ENCODE measurements around the gene FXYD6.

FXYD6 gene

DNA sequence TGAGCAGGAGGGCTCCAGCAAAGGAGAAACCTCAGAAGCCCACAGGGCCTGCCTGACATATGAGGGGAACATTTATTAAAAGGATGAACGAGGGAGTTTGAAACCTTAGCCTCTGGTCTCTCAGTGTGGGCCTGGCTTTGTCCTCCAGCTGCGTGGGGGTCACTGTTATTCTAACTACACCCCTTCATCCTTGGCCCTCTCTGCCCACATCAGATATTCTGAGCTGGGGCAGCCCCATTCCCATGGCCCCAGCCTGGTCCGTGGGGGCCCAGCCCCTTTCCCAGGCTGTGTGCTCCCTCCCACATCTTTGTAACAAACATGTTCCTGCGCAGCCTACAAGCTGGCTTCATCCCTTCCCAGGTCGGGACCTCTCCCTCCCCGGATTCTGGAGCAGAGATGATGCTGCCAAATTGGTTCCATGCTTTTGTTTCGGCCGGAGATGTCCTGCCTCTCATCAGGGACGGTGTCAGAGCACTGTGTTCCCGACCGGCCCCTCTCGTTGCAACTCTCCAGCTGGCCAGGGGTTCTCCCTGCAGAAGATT lies 4.0 kb downstream of the FXYD6 start:
- H3K36me3 Mint-ChIP-seq (ENCODE audit: low read depth): no peaks in the 10 kb centered on the region
- TF ChIP-seq CTCF (IDR thresholded peaks at IDR 0.05): no peak
- H3K9me3 Mint-ChIP-seq: no peaks in the 10 kb centered on the region
- H3K27me3 Mint-ChIP-seq (ENCODE audit: low read depth, poor library complexity): peaks cover 59% of the 10 kb centered on the region
- no peak overlapping the region for H3K27ac Mint-ChIP-seq
- H3K4me3 Mint-ChIP-seq: peak overlapping the region; percentile 15
- no peak for DNase-seq
- H3K4me1 Mint-ChIP-seq: peaks cover 89% of the 10 kb centered on the region

DNA sequence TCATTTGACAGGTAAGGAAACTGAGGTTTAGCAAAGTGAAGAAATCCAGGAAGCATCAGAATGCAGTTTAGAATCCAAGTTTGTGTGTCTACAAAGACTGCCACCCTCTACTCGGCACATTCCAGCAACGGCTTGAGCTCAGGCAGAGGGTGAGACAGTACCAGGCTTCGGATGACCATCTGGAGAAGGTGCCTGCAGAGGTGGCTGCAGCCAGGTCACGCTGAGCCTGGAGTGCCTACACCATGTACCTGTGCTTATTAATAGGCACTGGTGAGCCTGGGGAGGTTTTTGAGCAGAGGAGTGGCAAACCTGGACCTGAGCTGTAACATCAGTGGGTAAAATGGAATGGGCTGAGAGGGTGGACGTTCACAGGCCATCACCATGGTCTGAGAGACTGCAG lies 4.7 kb downstream of the FXYD6 start:
- Mint-ChIP-seq H3K27me3 (ENCODE audit: low read depth, poor library complexity) (peaks cover 52% of the 10 kb centered on the region), H3K4me1 (peaks cover 89% of the 10 kb centered on the region), H3K4me3 (peak overlapping the region; percentile 15), H3K9me3 (no peaks in the 10 kb centered on the region), H3K27ac (no peak overlapping the region), H3K36me3 (ENCODE audit: low read depth) (no peaks in the 10 kb centered on the region)
- no peak for TF ChIP-seq CTCF (IDR thresholded peaks at IDR 0.05)
- no peak for DNase-seq

GRCh38 chr11:117871160-117871559 lies 5.3 kb downstream of the FXYD6 start:
- no peak for TF ChIP-seq CTCF (IDR thresholded peaks at IDR 0.05)
- H3K4me3 Mint-ChIP-seq: no peak overlapping the region
- no peaks in the 10 kb centered on the region for H3K9me3 Mint-ChIP-seq
- peaks cover 51% of the 10 kb centered on the region for H3K27me3 Mint-ChIP-seq (ENCODE audit: low read depth, poor library complexity)
- H3K36me3 Mint-ChIP-seq (ENCODE audit: low read depth): peaks cover under 1% of the 10 kb centered on the region
- no peak for DNase-seq
- H3K4me1 Mint-ChIP-seq: peaks cover 90% of the 10 kb centered on the region
- H3K27ac Mint-ChIP-seq: no peak overlapping the region

GRCh38 chr11:117870103-117870952 lies 6.1 kb downstream of the FXYD6 start:
- peaks cover 5% of the 10 kb centered on the region for H3K36me3 Mint-ChIP-seq (ENCODE audit: low read depth)
- no peaks in the 10 kb centered on the region for H3K9me3 Mint-ChIP-seq
- no peak for TF ChIP-seq CTCF (IDR thresholded peaks at IDR 0.05)
- peaks cover 90% of the 10 kb centered on the region for H3K4me1 Mint-ChIP-seq
- H3K27me3 Mint-ChIP-seq (ENCODE audit: low read depth, poor library complexity): peaks cover 49% of the 10 kb centered on the region
- peak overlapping the region; percentile 62 for H3K4me3 Mint-ChIP-seq
- H3K27ac Mint-ChIP-seq: peak overlapping the region; percentile 63
- no peak for DNase-seq

- H3K27ac Mint-ChIP-seq: peak overlapping the region; percentile 63
- H3K9me3 Mint-ChIP-seq: no peaks in the 10 kb centered on the region
- peaks cover 83% of the 10 kb centered on the region for H3K4me1 Mint-ChIP-seq
- peaks cover 46% of the 10 kb centered on the region for H3K27me3 Mint-ChIP-seq (ENCODE audit: low read depth, poor library complexity)
- TF ChIP-seq CTCF (IDR thresholded peaks at IDR 0.05): no peak
- peak overlapping the region; percentile 64 for H3K4me3 Mint-ChIP-seq
- no peak for DNase-seq
- peaks cover 5% of the 10 kb centered on the region for H3K36me3 Mint-ChIP-seq (ENCODE audit: low read depth)
Measured at GRCh38 chr11:117869604-117870003, 6.9 kb downstream of the FXYD6 start.
